Limb (tissue), 2 donors: ENCODE results near the gene TECTB.

Experiments used
- DNase-seq, 2 donors: peaks; one replicate each; pipeline ENCODE4 v3.0.0-alpha.2; 2016; ENCODE audit errors: extremely low spot score in 2 of 2

TECTB gene

GRCh38 chr10:112345743-112346142 is 62.5 kb downstream of the TECTB start:
- no peak for DNase-seq

- no peak for DNase-seq
Measured at GRCh38 chr10:112346774-112347173, 63.6 kb downstream of the TECTB start.

DNA sequence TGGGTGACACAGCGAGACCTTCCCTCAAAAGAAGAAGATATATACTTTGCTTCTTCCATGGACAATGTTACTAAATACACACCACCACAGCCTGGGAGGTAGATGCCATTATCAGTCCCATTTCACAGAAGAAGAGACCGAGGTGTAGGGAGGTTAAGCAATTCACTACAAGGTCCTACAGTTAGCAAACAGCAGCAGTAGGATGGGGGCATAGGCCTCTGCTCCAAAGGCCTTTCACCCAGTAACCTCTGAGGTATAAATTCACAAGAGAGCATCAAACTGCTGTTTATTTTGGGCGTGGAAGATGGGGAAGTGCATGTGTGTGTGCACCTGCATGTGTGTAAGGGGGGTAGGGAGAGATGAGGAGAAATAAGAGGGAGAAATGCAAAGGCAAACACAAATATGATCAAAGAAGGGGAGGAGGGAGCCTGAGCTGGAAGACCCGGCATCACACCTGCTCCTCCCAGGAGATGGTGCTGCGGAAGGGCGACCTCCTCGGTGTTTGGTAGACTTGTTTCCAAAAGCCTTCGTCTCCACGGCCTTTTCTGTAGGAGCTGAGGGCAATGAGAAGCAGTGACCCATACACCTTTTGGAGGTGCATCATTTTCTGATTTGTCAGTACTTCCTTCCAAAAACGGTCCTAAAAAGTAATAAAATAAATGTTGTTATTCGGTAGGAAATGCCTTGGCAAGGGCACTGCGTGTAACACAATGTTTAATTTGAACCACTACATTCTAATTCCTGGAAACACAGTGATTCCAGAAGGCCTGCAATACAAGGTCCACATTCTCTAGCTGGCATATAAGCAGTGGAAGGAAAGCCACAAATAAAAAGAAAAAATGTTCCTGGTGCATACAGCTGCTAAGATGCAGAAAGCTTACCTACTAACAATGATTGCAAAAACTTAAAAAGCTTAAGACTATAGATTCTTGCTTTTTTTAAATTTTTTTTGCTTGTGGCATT is 64.8 kb downstream of the TECTB start:
- no peak for DNase-seq

- DNase-seq: no peak
Measured at GRCh38 chr10:112348759-112349158, 65.6 kb downstream of the TECTB start.

DNA sequence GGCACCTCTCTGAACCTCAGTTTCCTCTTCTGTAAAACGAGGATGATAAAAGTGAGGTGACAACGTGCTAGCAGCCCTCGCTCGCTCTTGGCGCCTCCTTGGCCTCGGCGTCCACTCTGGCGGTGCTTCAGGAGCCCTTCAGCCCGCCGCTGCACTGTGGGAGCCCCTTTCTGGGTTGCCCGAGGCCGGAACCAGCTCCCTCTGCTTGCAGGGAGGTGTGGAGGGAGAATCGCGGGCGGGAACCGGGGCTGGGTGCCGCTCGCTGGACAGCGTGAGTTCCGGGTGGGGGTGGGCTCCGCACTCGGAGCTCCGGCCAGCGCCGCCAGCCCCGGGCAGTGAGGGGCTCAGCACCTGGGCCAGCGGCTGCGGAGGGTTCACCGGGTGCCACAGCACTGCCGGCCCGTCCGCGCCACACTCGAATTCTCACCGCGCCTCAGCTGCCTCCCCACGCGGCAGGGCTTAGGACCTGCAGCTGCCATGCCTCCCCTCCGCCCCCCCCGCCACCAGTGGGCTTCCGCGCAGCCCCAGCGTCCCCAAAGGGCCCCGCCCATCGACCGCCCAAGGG is 66.4 kb downstream of the TECTB start:
- no peak for DNase-seq

DNA sequence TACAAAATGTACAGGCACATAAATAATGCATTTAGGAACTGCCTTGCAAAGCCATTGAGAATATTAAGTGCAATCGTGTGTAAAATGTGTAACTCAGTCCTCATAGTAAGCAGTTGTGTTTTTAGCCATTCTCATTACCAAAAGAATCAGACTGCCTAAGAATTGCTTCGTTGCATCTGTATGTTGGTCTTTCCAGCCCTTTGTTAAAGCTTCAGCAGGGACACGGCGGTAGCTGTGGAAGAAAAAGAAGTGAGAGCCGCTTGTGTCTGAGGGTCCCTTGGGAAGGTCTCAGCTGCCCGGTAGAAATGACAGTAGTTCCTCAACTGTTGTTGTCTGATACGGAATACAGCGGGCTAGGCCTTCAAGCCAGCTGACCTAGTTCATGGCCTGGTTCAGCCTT is 67.9 kb downstream of the TECTB start:
- no peak for DNase-seq

- DNase-seq: no peak
Measured at GRCh38 chr10:112352044-112352443, 68.8 kb downstream of the TECTB start.

- DNase-seq: no peak
Measured at GRCh38 chr10:112353046-112353445, 69.8 kb downstream of the TECTB start.
